GM12878 (cell line): ENCODE measurements around the gene MS4A12. TPM values are rescaled to one million over a fixed set of nuclear protein-coding genes. Genes with fewer than 3 reads are reported as not detected.

Experiments
- ATAC-seq: fragments of 200-7000 bp; cut with Tn5 transposase; 3 replicates; pipeline ENCODE4 v1.9.1; 2020; ENCODE audit warnings: mild to moderate bottlenecking, moderate library complexity
- BruUV-seq: library from RNA; stranded (reverse); fragments of 400-500 nt; replicated peaks from 2 replicates; lab custom pipeline; 2021; lab: Mats Ljungman, UMichigan
- CTCF ChIA-PET: fragments of 300-600 bp; sonication (Branson Sonifier 250); formaldehyde crosslinking; extraction: SDS; loops from one replicate; lab custom pipeline; 2021; ENCODE audit warnings: inconsistent platforms; lab: Yijun Ruan, JAX
- POLR2A ChIA-PET: fragments of 350-600 bp; formaldehyde crosslinking; extraction: SDS; loops from one replicate; lab custom pipeline; 2021; ENCODE audit warnings: inconsistent platforms; lab: Charles Lee
- RAD21 ChIA-PET: fragments of 300-600 bp; sonication (Branson Sonifier 250); formaldehyde crosslinking; loops from one replicate; lab custom pipeline; 2023; ENCODE audit warnings: antibody characterized with exemption; ENCODE audit not compliant: unreplicated experiment; lab: Charles Lee
- SMC1A ChIA-PET: fragments of 300-600 bp; sonication (Branson Sonifier 250); formaldehyde crosslinking; loops from one replicate; lab custom pipeline; 2023; ENCODE audit not compliant: unreplicated experiment, uncharacterized antibody; lab: Charles Lee
- DNase-seq: peaks from one replicate; pipeline ENCODE4 v3.0.0-alpha.2; 2011; ENCODE audit warnings: low read depth, low spot score
- FAIRE-seq: peaks from 3 replicates; lab custom pipeline; 2011; peaks lifted over from hg19 to GRCh38; lab: Jason Lieb, UNC
- H2AFZ ChIP-seq: 2 replicates; pipeline ENCODE4 v1.6.0; 2011; ENCODE audit warnings: low read depth, low read length, control low read depth; ENCODE audit not compliant: control insufficient read depth
- H3K27ac ChIP-seq: 2 replicates; pipeline ENCODE4 v1.5.1; 2011; ENCODE audit warnings: control low read depth; ENCODE audit not compliant: control insufficient read depth, insufficient read depth
- H3K27me3 ChIP-seq, 2 experiments: replicated peaks in 1 of 2; 2 replicates each; pipeline versions ENCODE4 v1.6.0 to v1.6.1; 2011; ENCODE audit warnings: low read length in 1 of 2; ENCODE audit not compliant: control insufficient read depth in 2 of 2, insufficient read depth in 2 of 2
- H3K36me3 ChIP-seq, 2 experiments: 2 replicates each; pipeline ENCODE4 v1.5.1; 2011; ENCODE audit warnings: low read length in 1 of 2; ENCODE audit not compliant: control insufficient read depth in 2 of 2, insufficient read depth in 2 of 2
- H3K4me1 ChIP-seq: 2 replicates; pipeline ENCODE4 v1.6.1; 2011; ENCODE audit warnings: mild to moderate bottlenecking, low read length, moderate library complexity, mixed read lengths; ENCODE audit not compliant: control insufficient read depth, insufficient read depth
- H3K4me2 ChIP-seq: 2 replicates; pipeline ENCODE4 v1.6.0; 2011; ENCODE audit warnings: control low read depth; ENCODE audit not compliant: control insufficient read depth, insufficient read depth
- H3K4me3 ChIP-seq: fragments of 200-600 bp; sonication (generic); 2 replicates; pipeline ENCODE4 v1.5.1; 2016
- H3K79me2 ChIP-seq: 2 replicates; pipeline ENCODE4 v1.6.0; 2011; ENCODE audit warnings: low read length; ENCODE audit not compliant: control insufficient read depth, insufficient read depth
- H3K9ac ChIP-seq: 2 replicates; pipeline ENCODE4 v1.8.0; 2011; ENCODE audit warnings: low read length, control low read depth, mixed read lengths; ENCODE audit not compliant: control insufficient read depth, insufficient read depth
- H3K9me3 ChIP-seq: replicated peaks from 3 replicates; pipeline ENCODE4 v1.5.1; 2011; ENCODE audit warnings: mild to moderate bottlenecking, low read length; ENCODE audit not compliant: control insufficient read depth, insufficient read depth
- H4K20me1 ChIP-seq: 2 replicates; pipeline ENCODE4 v1.6.0; 2011; ENCODE audit not compliant: control insufficient read depth, insufficient read depth
- EGR1 ChIP-seq, 2 experiments: IDR thresholded peaks; 1 replicate in 1 of 2; 2 replicates in 1 of 2; pipeline ENCODE4 v1.6.1; 2011 to 2012; ENCODE audit warnings: low read depth in 2 of 2, low read length in 2 of 2, borderline replicate concordance in 1 of 2, mild to moderate bottlenecking in 1 of 2, moderate library complexity in 1 of 2
- ESRRA ChIP-seq: IDR thresholded peaks from 2 replicates; pipeline ENCODE4 v1.6.1; 2012; ENCODE audit warnings: mild to moderate bottlenecking, low read length, improper control_type of control experiment
- ETV6 ChIP-seq, 2 experiments: fragments of 450-650 bp in 1 of 2; IDR thresholded peaks in 1 of 2; conservative IDR thresholded peaks in 1 of 2; 2 replicates each; pipeline ENCODE4 v1.6.1; 2014; ENCODE audit warnings: antibody characterized with exemption in 1 of 2, borderline replicate concordance in 1 of 2, low read depth in 1 of 2, mild to moderate bottlenecking in 1 of 2, moderate library complexity in 1 of 2
- FOS ChIP-seq: IDR thresholded peaks from 3 replicates; pipeline ENCODE4 v1.6.1; 2011; ENCODE audit warnings: borderline replicate concordance; ENCODE audit not compliant: insufficient read length; ENCODE audit errors: extremely low read depth
- JUND ChIP-seq: IDR thresholded peaks from 2 replicates; pipeline ENCODE4 v1.6.1; 2012; ENCODE audit warnings: low read depth, mild to moderate bottlenecking, low read length, improper control_type of control experiment, moderate library complexity
- MEF2B ChIP-seq: fragments of 450-650 bp; IDR thresholded peaks from 2 replicates; pipeline ENCODE4 v1.6.1; 2018; ENCODE audit warnings: mild to moderate bottlenecking, moderate library complexity; ENCODE audit not compliant: partially characterized antibody, poor library complexity, severe bottlenecking
- NFYB ChIP-seq: IDR thresholded peaks from 2 replicates; pipeline ENCODE4 v1.6.1; 2011; ENCODE audit warnings: low read depth, mild to moderate bottlenecking, low read length, improper control_type of control experiment, moderate library complexity; ENCODE audit not compliant: insufficient read depth
- PML ChIP-seq: IDR thresholded peaks from 2 replicates; pipeline ENCODE4 v1.6.1; 2012; ENCODE audit warnings: low read length, inconsistent platforms
- POLR2AphosphoS5 ChIP-seq: IDR thresholded peaks from 2 replicates; pipeline ENCODE4 v1.6.1; 2011; ENCODE audit warnings: mild to moderate bottlenecking, low read length, inconsistent platforms
- RUNX3 ChIP-seq: IDR thresholded peaks from 2 replicates; pipeline ENCODE4 v1.6.1; 2012; ENCODE audit warnings: low read length, inconsistent platforms
- SREBF2 ChIP-seq: IDR thresholded peaks from 2 replicates; pipeline ENCODE4 v1.6.1; 2012; ENCODE audit warnings: mild to moderate bottlenecking, low read length
- SUZ12 ChIP-seq: fragments of 200-600 bp; sonication (generic); IDR thresholded peaks from one replicate; pipeline ENCODE4 v1.6.1; 2018; ENCODE audit warnings: antibody characterized with exemption, mild to moderate bottlenecking; ENCODE audit not compliant: unreplicated experiment
- TCF7 ChIP-seq: IDR thresholded peaks from 2 replicates; pipeline ENCODE4 v1.6.1; 2014; ENCODE audit warnings: antibody characterized with exemption, borderline replicate concordance
- ZNF207 ChIP-seq: fragments of 450-650 bp; IDR thresholded peaks from 2 replicates; pipeline ENCODE4 v1.6.1; 2014; ENCODE audit warnings: antibody characterized with exemption, mild to moderate bottlenecking, borderline replicate concordance
- WGBS: methylation state at CpG from one replicate; pipeline ENCODE4 v1.1.6; 2016; ENCODE audit warnings: low lambda C conversion rate; ENCODE audit not compliant: insufficient replicate concordance, insufficient coverage; ENCODE audit errors: missing lambda C conversion rate; 5-methylcytosine and 5-hydroxymethylcytosine counted together
- in situ Hi-C: fragments of 300-500 bp; cut with MboI; formaldehyde crosslinking; loops from 9 replicates; pipeline ENCODE4 v1.14.3; 2018; ENCODE audit warnings: mixed read lengths
- intact Hi-C: fragments of 100-400 bp; cut with micrococcal nuclease; formaldehyde crosslinking; loops from one replicate; pipeline ENCODE4 v1.14.2; 2022; ENCODE audit not compliant: unreplicated experiment
- polyA plus RNA-seq, 11 experiments: library from polyadenylated mRNA; depleted of rRNA in 4 of 11; unstranded in 6 of 11; stranded (reverse) in 5 of 11; fragments of >200 nt; fragmentation: Nextera tagmentation in 4 of 11; fragmentation: Illumina TruSeq in 1 of 11; extraction: Ambion mirVana in 4 of 11; extraction: Trizol in 1 of 11; gene quantifications; 1 replicate in 1 of 11; 2 replicates in 10 of 11; pipeline versions ENCODE4 v1.2.1 to v1.2.3, GENCODE V29; 2011 to 2016; ENCODE audit warnings: inconsistent platforms in 2 of 11, missing spikeins in 2 of 11, low read depth in 1 of 11
- total RNA-seq, 4 experiments: library from RNA; depleted of rRNA in 3 of 4; stranded (reverse); fragments of >200 nt in 3 of 4; fragmentation: Illumina TruSeq in 1 of 4; extraction: Trizol in 1 of 4; gene quantifications; 2 replicates each; pipeline versions ENCODE4 v1.2.1 to v1.2.3, GENCODE V29; 2013 to 2021
- TF ChIP-seq, protein P1 (sequence below): fragments of 150-350 bp; IDR thresholded peaks from 2 replicates; pipeline ENCODE4 v1.6.1; 2014; ENCODE audit warnings: mild to moderate bottlenecking, low read depth, low read length
- TF ChIP-seq, protein P2 (sequence below): fragments of 450-650 bp; formaldehyde crosslinking; IDR thresholded peaks from 2 replicates; pipeline ENCODE4 v1.4.0; 2020; ENCODE audit warnings: mild to moderate bottlenecking, moderate library complexity
- TF ChIP-seq, protein P3 (sequence below): fragments of 450-650 bp; conservative IDR thresholded peaks from 2 replicates; pipeline ENCODE4 v1.6.1; 2017; ENCODE audit warnings: mild to moderate bottlenecking, moderate library complexity

Gene MS4A12
- total and polyA plus RNA-seq, 10 of the 15 experiments (the other 5 are each of a cell fraction or from before 2014, with no cell fraction given) = 0.05 TPM; not detected in 9

DNA sequence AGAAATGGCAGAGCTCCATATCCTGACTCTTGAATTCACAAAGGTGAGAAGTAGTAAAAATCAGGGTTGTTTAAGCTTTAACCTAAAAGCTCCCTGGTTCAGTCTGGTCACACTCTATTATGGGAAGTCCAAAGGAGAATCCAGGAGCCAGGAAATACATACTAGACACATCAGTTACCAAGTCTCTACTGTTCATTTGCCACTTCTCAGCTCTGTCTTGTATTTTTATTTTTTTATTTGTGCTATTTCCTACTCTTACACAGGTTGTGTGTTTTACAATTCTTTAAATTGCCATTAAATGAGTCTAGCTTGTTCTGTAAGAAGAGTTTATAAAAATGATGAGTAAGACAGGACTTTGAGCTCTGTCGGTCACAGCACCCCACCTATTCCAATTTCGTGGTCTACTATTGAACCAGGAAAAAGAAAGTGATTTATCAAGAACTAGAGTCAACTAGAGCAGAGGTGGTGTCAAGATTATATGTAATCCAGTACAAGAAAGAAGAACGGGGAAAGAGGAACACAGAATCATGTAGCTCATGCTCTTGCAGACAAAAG is 9.7 kb downstream of the MS4A12 start:
- H4K20me1 ChIP-seq = no peaks in the 10 kb centered on the region
- H2AFZ ChIP-seq = no peak overlapping the region
- no peaks in the 10 kb centered on the region for H3K36me3 ChIP-seq
- no TSS peak for BruUV-seq
- RAD21 ChIA-PET = interaction anchor here (0.7 to 2.5 kb wide), 3 partner anchors 13 to 139 kb away, joined by 3 to 11 read pairs (median 3); no protein-coding TSS in a partner anchor
- no peak for DNase-seq
- in situ Hi-C loops (no loop called here), intact Hi-C loops (no loop called here)
- no peak overlapping the region; the same call in 1 of the 2 replicates for H3K4me2 ChIP-seq
- POLR2A ChIA-PET = no interaction called here
- no peak overlapping the region for H3K4me3 ChIP-seq
- H3K27ac ChIP-seq = no peak overlapping the region
- FAIRE-seq = no peak
- peaks cover 20% of the 10 kb centered on the region for H3K4me1 ChIP-seq
- no peak overlapping the region for H3K9ac ChIP-seq
- H3K27me3 ChIP-seq = no peaks in the 10 kb centered on the region
- 43% methylated on average over 3 of the region's 3 CpGs for WGBS
- CTCF ChIA-PET = interaction anchor here (0.8 to 2.3 kb wide), 10 partner anchors 15 to 251 kb away, joined by 3 to 13 read pairs (median 3); no protein-coding TSS in a partner anchor
- ATAC-seq = no peak
- H3K9me3 ChIP-seq = no peaks in the 10 kb centered on the region; the same call in 1 of the 3 replicates
- SMC1A ChIA-PET = interaction anchor here (0.8 to 2.0 kb wide), 9 partner anchors 15 to 182 kb away, joined by 3 to 8 read pairs (median 4); no protein-coding TSS in a partner anchor
- H3K79me2 ChIP-seq = no peaks in the 10 kb centered on the region
- TF ChIP-seq EGR1 (IDR thresholded peaks at IDR 0.05; ENCODE audit: borderline replicate concordance in 1 of 2, low read depth in 2 of 2, low read length in 2 of 2) (no peak), ETV6 (conservative IDR thresholded peaks at IDR 0.05 in 1 of 2, IDR thresholded peaks at IDR 0.05 in 1 of 2; ENCODE audit: borderline replicate concordance in 1 of 2, low read depth in 1 of 2) (no peak), ESRRA (no peak), ZNF207 (no peak), PML (no peak), NFYB (no peak), SUZ12 (no peak), RUNX3 (no peak), POLR2AphosphoS5 (no peak), SREBF2 (no peak), TCF7 (no peak), FOS (no peak), MEF2B (no peak), JUND (no peak)
- TF ChIP-seq, protein P1, sequence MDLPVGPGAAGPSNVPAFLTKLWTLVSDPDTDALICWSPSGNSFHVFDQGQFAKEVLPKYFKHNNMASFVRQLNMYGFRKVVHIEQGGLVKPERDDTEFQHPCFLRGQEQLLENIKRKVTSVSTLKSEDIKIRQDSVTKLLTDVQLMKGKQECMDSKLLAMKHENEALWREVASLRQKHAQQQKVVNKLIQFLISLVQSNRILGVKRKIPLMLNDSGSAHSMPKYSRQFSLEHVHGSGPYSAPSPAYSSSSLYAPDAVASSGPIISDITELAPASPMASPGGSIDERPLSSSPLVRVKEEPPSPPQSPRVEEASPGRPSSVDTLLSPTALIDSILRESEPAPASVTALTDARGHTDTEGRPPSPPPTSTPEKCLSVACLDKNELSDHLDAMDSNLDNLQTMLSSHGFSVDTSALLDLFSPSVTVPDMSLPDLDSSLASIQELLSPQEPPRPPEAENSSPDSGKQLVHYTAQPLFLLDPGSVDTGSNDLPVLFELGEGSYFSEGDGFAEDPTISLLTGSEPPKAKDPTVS = no peak
- TF ChIP-seq, protein P2, sequence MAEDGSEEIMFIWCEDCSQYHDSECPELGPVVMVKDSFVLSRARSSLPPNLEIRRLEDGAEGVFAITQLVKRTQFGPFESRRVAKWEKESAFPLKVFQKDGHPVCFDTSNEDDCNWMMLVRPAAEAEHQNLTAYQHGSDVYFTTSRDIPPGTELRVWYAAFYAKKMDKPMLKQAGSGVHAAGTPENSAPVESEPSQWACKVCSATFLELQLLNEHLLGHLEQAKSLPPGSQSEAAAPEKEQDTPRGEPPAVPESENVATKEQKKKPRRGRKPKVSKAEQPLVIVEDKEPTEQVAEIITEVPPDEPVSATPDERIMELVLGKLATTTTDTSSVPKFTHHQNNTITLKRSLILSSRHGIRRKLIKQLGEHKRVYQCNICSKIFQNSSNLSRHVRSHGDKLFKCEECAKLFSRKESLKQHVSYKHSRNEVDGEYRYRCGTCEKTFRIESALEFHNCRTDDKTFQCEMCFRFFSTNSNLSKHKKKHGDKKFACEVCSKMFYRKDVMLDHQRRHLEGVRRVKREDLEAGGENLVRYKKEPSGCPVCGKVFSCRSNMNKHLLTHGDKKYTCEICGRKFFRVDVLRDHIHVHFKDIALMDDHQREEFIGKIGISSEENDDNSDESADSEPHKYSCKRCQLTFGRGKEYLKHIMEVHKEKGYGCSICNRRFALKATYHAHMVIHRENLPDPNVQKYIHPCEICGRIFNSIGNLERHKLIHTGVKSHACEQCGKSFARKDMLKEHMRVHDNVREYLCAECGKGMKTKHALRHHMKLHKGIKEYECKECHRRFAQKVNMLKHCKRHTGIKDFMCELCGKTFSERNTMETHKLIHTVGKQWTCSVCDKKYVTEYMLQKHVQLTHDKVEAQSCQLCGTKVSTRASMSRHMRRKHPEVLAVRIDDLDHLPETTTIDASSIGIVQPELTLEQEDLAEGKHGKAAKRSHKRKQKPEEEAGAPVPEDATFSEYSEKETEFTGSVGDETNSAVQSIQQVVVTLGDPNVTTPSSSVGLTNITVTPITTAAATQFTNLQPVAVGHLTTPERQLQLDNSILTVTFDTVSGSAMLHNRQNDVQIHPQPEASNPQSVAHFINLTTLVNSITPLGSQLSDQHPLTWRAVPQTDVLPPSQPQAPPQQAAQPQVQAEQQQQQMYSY (CRISPR knock-in tag) = no peak
- TF ChIP-seq, protein P3, sequence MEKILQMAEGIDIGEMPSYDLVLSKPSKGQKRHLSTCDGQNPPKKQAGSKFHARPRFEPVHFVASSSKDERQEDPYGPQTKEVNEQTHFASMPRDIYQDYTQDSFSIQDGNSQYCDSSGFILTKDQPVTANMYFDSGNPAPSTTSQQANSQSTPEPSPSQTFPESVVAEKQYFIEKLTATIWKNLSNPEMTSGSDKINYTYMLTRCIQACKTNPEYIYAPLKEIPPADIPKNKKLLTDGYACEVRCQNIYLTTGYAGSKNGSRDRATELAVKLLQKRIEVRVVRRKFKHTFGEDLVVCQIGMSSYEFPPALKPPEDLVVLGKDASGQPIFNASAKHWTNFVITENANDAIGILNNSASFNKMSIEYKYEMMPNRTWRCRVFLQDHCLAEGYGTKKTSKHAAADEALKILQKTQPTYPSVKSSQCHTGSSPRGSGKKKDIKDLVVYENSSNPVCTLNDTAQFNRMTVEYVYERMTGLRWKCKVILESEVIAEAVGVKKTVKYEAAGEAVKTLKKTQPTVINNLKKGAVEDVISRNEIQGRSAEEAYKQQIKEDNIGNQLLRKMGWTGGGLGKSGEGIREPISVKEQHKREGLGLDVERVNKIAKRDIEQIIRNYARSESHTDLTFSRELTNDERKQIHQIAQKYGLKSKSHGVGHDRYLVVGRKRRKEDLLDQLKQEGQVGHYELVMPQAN = no peak
